DND-41 (cell line): ENCODE measurements around the gene PRTG.

Experiments used
- ATAC-seq: fragments of 200-7000 bp; cut with Tn5 transposase; 3 replicates; pipeline ENCODE4 v1.9.1; 2021; ENCODE audit warnings: low read depth; ENCODE audit not compliant: insufficient read depth
- DNase-seq: peaks from one replicate; pipeline ENCODE4 v3.0.0-alpha.2; 2020
- H2AFZ ChIP-seq: 2 replicates; pipeline ENCODE4 v1.6.0; 2012; ENCODE audit warnings: low read depth, low read length
- H3K27ac ChIP-seq: 2 replicates; pipeline ENCODE4 v1.5.1; 2012; ENCODE audit warnings: low read length, inconsistent platforms
- H3K27me3 ChIP-seq: fragments of 200-600 bp; sonication (generic); 2 replicates; pipeline ENCODE4 v1.6.0; 2012; ENCODE audit warnings: low read length, mild to moderate bottlenecking, inconsistent platforms; ENCODE audit not compliant: insufficient read depth, poor library complexity
- H3K36me3 ChIP-seq: 2 replicates; pipeline ENCODE4 v1.5.1; 2012; ENCODE audit warnings: low read length, inconsistent platforms; ENCODE audit not compliant: insufficient read depth
- H3K4me1 ChIP-seq: 2 replicates; pipeline ENCODE4 v1.5.1; 2012; ENCODE audit warnings: mild to moderate bottlenecking, low read length; ENCODE audit not compliant: insufficient read depth
- H3K4me2 ChIP-seq: 2 replicates; pipeline ENCODE4 v1.6.0; 2012; ENCODE audit warnings: mild to moderate bottlenecking, moderate library complexity, low read length, inconsistent platforms; ENCODE audit not compliant: insufficient read depth
- H3K4me3 ChIP-seq, 2 experiments: fragments of 200-600 bp in 1 of 2; shearing (Covaris generic) in 1 of 2; 2 replicates each; pipeline ENCODE4 v1.5.1; 2012 to 2016; ENCODE audit warnings: inconsistent platforms in 2 of 2, low read length in 2 of 2, mild to moderate bottlenecking in 2 of 2, low read depth in 1 of 2, moderate library complexity in 1 of 2
- H3K79me2 ChIP-seq: 2 replicates; pipeline ENCODE4 v1.6.0; 2012; ENCODE audit warnings: low read length, inconsistent platforms; ENCODE audit not compliant: insufficient read depth
- H3K9ac ChIP-seq: 2 replicates; pipeline ENCODE4 v1.6.0; 2012; ENCODE audit warnings: low read depth, mild to moderate bottlenecking, inconsistent platforms, low read length, moderate library complexity
- H3K9me3 ChIP-seq: 2 replicates; pipeline ENCODE4 v1.5.1; 2012; ENCODE audit warnings: low read length, moderate library complexity, mild to moderate bottlenecking, inconsistent platforms; ENCODE audit not compliant: insufficient read depth, severe bottlenecking
- H4K20me1 ChIP-seq: 2 replicates; pipeline ENCODE4 v1.6.0; 2012; ENCODE audit warnings: low read length; ENCODE audit not compliant: insufficient read depth
- EZH2 ChIP-seq: IDR thresholded peaks from 3 replicates; pipeline ENCODE4 v1.6.1; 2012; ENCODE audit warnings: borderline replicate concordance, low read depth, mild to moderate bottlenecking, moderate library complexity, low read length, inconsistent platforms; ENCODE audit not compliant: severe bottlenecking
- TF ChIP-seq, protein P1 (sequence below): IDR thresholded peaks from 2 replicates; pipeline ENCODE4 v1.5.1; 2012; ENCODE audit warnings: borderline replicate concordance, low read length, moderate library complexity, mild to moderate bottlenecking; ENCODE audit not compliant: poor library complexity, severe bottlenecking; ENCODE audit errors: extremely low read depth

The PRTG gene

DNA sequence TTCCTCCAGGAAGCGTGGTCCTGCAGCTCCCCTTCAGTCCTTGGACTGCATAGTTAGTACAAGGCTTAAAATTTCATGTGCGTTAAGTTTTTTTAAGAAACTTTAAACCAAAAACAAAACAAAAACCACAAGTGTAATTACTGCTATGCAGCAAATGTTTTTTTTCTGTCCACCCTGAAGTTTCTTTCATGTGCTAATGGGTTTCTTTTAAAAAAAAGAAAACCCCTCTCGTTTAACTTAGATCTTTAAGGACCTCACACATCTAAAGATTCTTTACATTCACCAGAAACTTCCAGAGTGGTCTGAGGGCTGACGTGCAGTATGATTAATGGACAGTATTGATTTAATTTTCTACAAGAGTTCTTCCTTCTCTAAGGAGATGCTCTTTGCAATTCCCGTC, 82.8 kb downstream of the PRTG start:
- DNase-seq (no peak), ATAC-seq (no peak)
- no peak overlapping the region for H3K9ac ChIP-seq

GRCh38 chr15:55659481-55659880, 83.5 kb downstream of the PRTG start:
- Histone ChIP-seq H3K9me3 (no peaks in the 10 kb centered on the region), H3K27ac (no peak overlapping the region), H2AFZ (no peak overlapping the region), H3K79me2 (no peaks in the 10 kb centered on the region), H3K4me3 (no peak overlapping the region), H3K27me3 (no peaks in the 10 kb centered on the region), H3K36me3 (no peaks in the 10 kb centered on the region), H3K4me1 (no peaks in the 10 kb centered on the region), H3K4me2 (no peak overlapping the region), H4K20me1 (no peaks in the 10 kb centered on the region), H3K9ac (no peak overlapping the region)
- no peak for ATAC-seq
- TF ChIP-seq, protein P1, sequence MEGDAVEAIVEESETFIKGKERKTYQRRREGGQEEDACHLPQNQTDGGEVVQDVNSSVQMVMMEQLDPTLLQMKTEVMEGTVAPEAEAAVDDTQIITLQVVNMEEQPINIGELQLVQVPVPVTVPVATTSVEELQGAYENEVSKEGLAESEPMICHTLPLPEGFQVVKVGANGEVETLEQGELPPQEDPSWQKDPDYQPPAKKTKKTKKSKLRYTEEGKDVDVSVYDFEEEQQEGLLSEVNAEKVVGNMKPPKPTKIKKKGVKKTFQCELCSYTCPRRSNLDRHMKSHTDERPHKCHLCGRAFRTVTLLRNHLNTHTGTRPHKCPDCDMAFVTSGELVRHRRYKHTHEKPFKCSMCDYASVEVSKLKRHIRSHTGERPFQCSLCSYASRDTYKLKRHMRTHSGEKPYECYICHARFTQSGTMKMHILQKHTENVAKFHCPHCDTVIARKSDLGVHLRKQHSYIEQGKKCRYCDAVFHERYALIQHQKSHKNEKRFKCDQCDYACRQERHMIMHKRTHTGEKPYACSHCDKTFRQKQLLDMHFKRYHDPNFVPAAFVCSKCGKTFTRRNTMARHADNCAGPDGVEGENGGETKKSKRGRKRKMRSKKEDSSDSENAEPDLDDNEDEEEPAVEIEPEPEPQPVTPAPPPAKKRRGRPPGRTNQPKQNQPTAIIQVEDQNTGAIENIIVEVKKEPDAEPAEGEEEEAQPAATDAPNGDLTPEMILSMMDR, result no peak
- no peak for TF ChIP-seq EZH2
- DNase-seq, result no peak

More for the DNA sequence above, 82.8 kb downstream of the PRTG start:
- H3K4me1 ChIP-seq, result no peaks in the 10 kb centered on the region
- no peaks in the 10 kb centered on the region for H3K27me3 ChIP-seq
- no peaks in the 10 kb centered on the region for H3K9me3 ChIP-seq
- TF ChIP-seq, protein P1, result no peak
- TF ChIP-seq EZH2, result no peak
- H3K27ac ChIP-seq, result no peak overlapping the region
- no peaks in the 10 kb centered on the region for H4K20me1 ChIP-seq
- no peaks in the 10 kb centered on the region for H3K36me3 ChIP-seq
- no peak overlapping the region for H2AFZ ChIP-seq
- no peak overlapping the region for H3K4me3 ChIP-seq
- no peaks in the 10 kb centered on the region for H3K79me2 ChIP-seq
- no peak overlapping the region for H3K4me2 ChIP-seq

DNA sequence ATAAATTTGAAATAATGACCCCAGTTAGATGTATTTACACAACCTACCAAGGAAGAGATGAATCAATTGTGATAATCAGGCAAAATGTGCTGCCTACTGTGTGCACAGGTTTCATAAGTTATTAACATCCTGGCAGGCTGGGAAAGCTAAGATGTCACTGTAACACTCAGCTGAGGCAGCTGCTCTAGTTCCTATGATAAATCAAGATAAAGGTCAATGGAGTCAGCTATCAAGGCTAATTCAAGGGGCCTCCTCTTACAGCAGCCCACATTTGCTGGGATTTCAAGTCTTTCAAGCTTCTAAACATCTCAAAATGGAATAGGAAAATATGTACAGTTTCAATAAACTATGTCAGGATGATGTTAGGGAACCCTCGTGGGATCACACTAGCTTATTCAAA, 84.1 kb downstream of the PRTG start:
- Histone ChIP-seq H3K4me2 (no peak overlapping the region), H3K4me3 (no peak overlapping the region), H3K27ac (no peak overlapping the region), H3K9me3 (no peaks in the 10 kb centered on the region), H3K79me2 (no peaks in the 10 kb centered on the region), H3K27me3 (no peaks in the 10 kb centered on the region), H3K9ac (no peak overlapping the region), H3K36me3 (no peaks in the 10 kb centered on the region), H2AFZ (no peak overlapping the region), H4K20me1 (no peaks in the 10 kb centered on the region), H3K4me1 (no peaks in the 10 kb centered on the region)
- no peak for TF ChIP-seq EZH2
- ATAC-seq, result no peak
- DNase-seq, result no peak

- Histone ChIP-seq H3K79me2 (no peaks in the 10 kb centered on the region), H3K4me3 (no peak overlapping the region), H3K9ac (no peak overlapping the region), H2AFZ (no peak overlapping the region), H3K4me2 (no peak overlapping the region), H3K4me1 (no peaks in the 10 kb centered on the region), H3K36me3 (no peaks in the 10 kb centered on the region), H3K9me3 (no peaks in the 10 kb centered on the region), H3K27me3 (no peaks in the 10 kb centered on the region), H4K20me1 (no peaks in the 10 kb centered on the region), H3K27ac (no peak overlapping the region)
- DNase-seq (no peak), ATAC-seq (no peak)
- no peak for TF ChIP-seq EZH2
- TF ChIP-seq, protein P1, result no peak
Measured at GRCh38 chr15:55654561-55655031, 88.4 kb downstream of the PRTG start.
